Prostate gland (tissue), 2 donors: Measurements from ENCODE around the gene HBG1. TPM values are rescaled to one million over a fixed set of nuclear protein-coding genes. Genes with fewer than 3 reads are reported as not detected.

Source experiments
- DNase-seq: peaks from one replicate; pipeline ENCODE4 v3.0.0-alpha.2; 2019; ENCODE audit warnings: low spot score
- H3K27ac ChIP-seq, 2 donors: fragments of 200-600 bp; sonication (generic); 2 replicates each; pipeline ENCODE4 v1.5.1; 2017 to 2019
- H3K27me3 ChIP-seq: fragments of 200-600 bp; sonication (generic); replicated peaks from 2 replicates; pipeline ENCODE4 v1.5.1; 2019; ENCODE audit not compliant: insufficient read depth
- H3K36me3 ChIP-seq, 2 donors: fragments of 200-600 bp; sonication (generic); 1 replicate in 1 of 2; 2 replicates in 1 of 2; pipeline versions ENCODE4 v1.5.1 to v1.8.1; 2017 to 2019
- H3K4me1 ChIP-seq: fragments of 200-600 bp; sonication (generic); replicated peaks from 2 replicates; pipeline ENCODE4 v1.5.1; 2019
- H3K4me3 ChIP-seq, 2 donors: fragments of 200-600 bp; sonication (generic); 2 replicates each; pipeline ENCODE4 v1.5.1; 2017 to 2019
- H3K9me3 ChIP-seq: fragments of 200-600 bp; sonication (generic); 2 replicates; pipeline ENCODE4 v1.5.1; 2017
- POLR2A ChIP-seq: fragments of 450-650 bp; IDR thresholded peaks from one replicate; pipeline ENCODE4 v1.6.1; 2016; ENCODE audit warnings: antibody characterized with exemption, mild to moderate bottlenecking
- POLR2AphosphoS5 ChIP-seq: sonication (generic); formaldehyde crosslinking; IDR thresholded peaks from one replicate; pipeline ENCODE4 v1.6.1; 2017; ENCODE audit warnings: antibody characterized with exemption
- WGBS: methylation state at CpG from one replicate; pipeline ENCODE4 v1.1.5; 2018; 5-methylcytosine and 5-hydroxymethylcytosine counted together
- intact Hi-C: fragments of 100-400 bp; cut with DNase I; formaldehyde crosslinking; loops from one replicate; pipeline ENCODE4 v1.14.2; 2022
- total RNA-seq, 2 donors: library from RNA; depleted of rRNA; stranded (reverse); fragments of >200 nt; gene quantifications; one replicate each; pipeline ENCODE4 v1.1.0, GENCODE V29; 2016
- TF ChIP-seq, protein P1 (sequence below), 4 experiments: fragments of 200-600 bp in 2 of 4; fragments of 450-650 bp in 2 of 4; sonication (generic) in 2 of 4; IDR thresholded peaks; 1 replicate in 3 of 4; 2 replicates in 1 of 4; pipeline ENCODE4 v1.5.1; 2016 to 2019; ENCODE audit warnings: antibody characterized with exemption in 4 of 4, mild to moderate bottlenecking in 2 of 4, moderate library complexity in 2 of 4

Gene HBG1
- total RNA-seq, 2 donors from 2014 or later: not detected

DNA sequence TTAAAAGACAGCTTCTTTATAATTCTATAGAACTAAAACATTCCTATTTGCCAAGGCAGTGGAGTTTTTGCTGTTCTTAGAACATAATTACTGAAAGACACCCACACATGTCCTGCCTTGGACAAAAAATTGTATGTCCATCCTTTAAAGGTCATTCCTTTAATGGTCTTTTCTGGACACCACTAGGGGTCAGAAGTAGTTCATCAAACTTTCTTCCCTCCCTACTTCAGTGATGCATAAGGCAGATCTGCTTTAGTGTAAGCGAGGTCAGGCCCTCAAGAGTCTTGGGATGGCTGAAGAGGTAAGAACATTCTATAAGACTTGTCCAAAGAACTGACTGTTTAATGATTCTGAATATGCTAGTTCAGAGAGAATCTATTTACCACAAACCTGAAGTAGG lies 44.9 kb downstream of the HBG1 start:
- no peak for TF ChIP-seq POLR2AphosphoS5
- no peak for TF ChIP-seq POLR2A
- TF ChIP-seq, protein P1, sequence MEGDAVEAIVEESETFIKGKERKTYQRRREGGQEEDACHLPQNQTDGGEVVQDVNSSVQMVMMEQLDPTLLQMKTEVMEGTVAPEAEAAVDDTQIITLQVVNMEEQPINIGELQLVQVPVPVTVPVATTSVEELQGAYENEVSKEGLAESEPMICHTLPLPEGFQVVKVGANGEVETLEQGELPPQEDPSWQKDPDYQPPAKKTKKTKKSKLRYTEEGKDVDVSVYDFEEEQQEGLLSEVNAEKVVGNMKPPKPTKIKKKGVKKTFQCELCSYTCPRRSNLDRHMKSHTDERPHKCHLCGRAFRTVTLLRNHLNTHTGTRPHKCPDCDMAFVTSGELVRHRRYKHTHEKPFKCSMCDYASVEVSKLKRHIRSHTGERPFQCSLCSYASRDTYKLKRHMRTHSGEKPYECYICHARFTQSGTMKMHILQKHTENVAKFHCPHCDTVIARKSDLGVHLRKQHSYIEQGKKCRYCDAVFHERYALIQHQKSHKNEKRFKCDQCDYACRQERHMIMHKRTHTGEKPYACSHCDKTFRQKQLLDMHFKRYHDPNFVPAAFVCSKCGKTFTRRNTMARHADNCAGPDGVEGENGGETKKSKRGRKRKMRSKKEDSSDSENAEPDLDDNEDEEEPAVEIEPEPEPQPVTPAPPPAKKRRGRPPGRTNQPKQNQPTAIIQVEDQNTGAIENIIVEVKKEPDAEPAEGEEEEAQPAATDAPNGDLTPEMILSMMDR (IDR thresholded peaks at IDR 0.05): peak in 3 of 4 experiments; percentile 32 to 40 (median 33)
- no peaks in the 10 kb centered on the region for H3K9me3 ChIP-seq
- WGBS: 14% methylated on average over 1 of the region's 1 CpG
- H3K27ac ChIP-seq: no peak overlapping the region
- no peak overlapping the region for H3K4me3 ChIP-seq
- no peak for DNase-seq
- no peaks in the 10 kb centered on the region for H3K27me3 ChIP-seq
- H3K36me3 ChIP-seq: no peaks in the 10 kb centered on the region
- no peaks in the 10 kb centered on the region for H3K4me1 ChIP-seq
- intact Hi-C loops: no loop called here

DNA sequence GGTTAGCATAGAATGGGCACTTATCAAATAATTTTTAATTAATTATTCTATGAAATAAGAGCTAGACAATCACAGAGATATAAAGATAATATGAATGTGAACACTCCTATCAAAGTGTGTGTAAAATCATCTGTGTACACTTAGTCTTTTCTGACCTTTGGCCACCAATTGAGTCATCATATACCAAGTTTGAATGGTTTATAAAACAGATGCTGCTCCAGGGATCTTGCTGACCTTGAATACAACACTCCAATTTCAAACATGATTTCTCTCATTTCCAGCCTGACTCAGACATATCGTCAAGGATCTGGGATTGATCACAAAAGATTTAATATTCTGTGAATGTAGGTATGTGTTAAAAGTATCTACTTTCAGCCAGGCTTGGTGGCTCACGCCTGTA lies 46.3 kb downstream of the HBG1 start:
- TF ChIP-seq, protein P1 (IDR thresholded peaks at IDR 0.05): no peak
- TF ChIP-seq POLR2AphosphoS5 (no peak), POLR2A (no peak)
- no peaks in the 10 kb centered on the region for H3K36me3 ChIP-seq
- no peak overlapping the region for H3K27ac ChIP-seq
- 87% methylated on average over 2 of the region's 2 CpGs for WGBS
- DNase-seq: no peak
- H3K9me3 ChIP-seq: no peaks in the 10 kb centered on the region
- no peaks in the 10 kb centered on the region for H3K27me3 ChIP-seq
- intact Hi-C loops: no loop called here
- H3K4me3 ChIP-seq: no peak overlapping the region
- H3K4me1 ChIP-seq: no peaks in the 10 kb centered on the region

DNA sequence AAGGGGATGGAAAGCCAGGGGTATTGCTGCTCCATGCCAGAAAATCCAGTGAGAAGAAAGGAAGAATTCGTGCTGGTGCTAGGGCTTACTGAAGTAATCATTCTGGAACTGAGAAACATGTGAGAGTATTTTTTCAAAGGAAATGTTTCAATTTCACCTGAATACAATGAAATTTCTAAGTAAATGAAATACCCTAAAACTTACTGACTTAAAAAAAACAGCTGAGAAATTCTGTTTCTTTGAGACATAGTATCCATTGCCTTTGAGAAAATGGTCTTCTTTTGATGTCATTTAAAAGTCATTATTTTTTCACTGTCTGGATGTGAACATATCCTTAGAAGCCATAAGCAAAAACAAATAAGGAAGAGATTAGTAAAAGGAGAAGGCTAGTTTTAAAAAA lies 49.1 kb downstream of the HBG1 start, which contains the start of gene OR51V1:
OR51V1 (minus strand) TSS at position 101 of the 400 bp plus-strand sequence; CDS start at position 101, 0 bp downstream.
- 78% methylated on average over 1 of the region's 1 CpG for WGBS

DNA sequence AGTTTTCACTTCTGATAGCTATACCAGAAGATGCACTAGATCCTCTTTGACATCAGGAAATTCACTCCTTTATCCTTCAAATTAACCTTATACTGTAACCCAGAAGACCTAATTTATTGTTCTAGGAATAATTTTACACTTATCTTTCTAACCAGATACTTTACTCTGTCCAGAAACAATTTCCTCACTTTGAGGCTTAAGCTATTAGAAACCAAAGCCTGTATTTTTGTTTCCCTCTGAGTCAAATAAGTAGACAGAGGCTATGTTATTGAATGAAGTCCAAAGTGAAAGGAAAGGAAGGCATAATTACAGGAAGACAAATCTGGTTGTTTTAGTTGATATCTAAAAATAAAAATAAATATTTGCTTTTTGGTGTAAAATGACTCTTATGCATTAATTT lies 51.4 kb downstream of the HBG1 start:
- Histone ChIP-seq H3K9me3 (no peaks in the 10 kb centered on the region), H3K36me3 (no peaks in the 10 kb centered on the region), H3K27ac (no peak overlapping the region), H3K4me1 (no peaks in the 10 kb centered on the region), H3K27me3 (no peaks in the 10 kb centered on the region), H3K4me3 (no peak overlapping the region)
- TF ChIP-seq POLR2AphosphoS5 (no peak), POLR2A (no peak)
- TF ChIP-seq, protein P1 (IDR thresholded peaks at IDR 0.05): no peak
- intact Hi-C loops: no loop called here
- DNase-seq: no peak

More for the DNA sequence above, 49.1 kb downstream of the HBG1 start, which contains the start of gene OR51V1:
- H3K27ac ChIP-seq: no peak within 1 kb of the TSS
- no peaks in the 10 kb centered on the region for H3K27me3 ChIP-seq
- H3K9me3 ChIP-seq: no peaks in the 10 kb centered on the region
- TF ChIP-seq, protein P1 (IDR thresholded peaks at IDR 0.05): no peak
- TF ChIP-seq POLR2AphosphoS5 (no peak), POLR2A (no peak)
- no peak for DNase-seq
- no peaks in the 10 kb centered on the region for H3K36me3 ChIP-seq
- H3K4me1 ChIP-seq: no peaks in the 10 kb centered on the region
- intact Hi-C loops: no loop called here
- no peak within 1 kb of the TSS for H3K4me3 ChIP-seq

Other genes starting within 250 kb of the HBG1 start
- not detected for gene OR52J3, start 203.3 kb downstream of the HBG1 start, total RNA-seq
- gene OR52E2, start 190.2 kb downstream of the HBG1 start, total RNA-seq: not detected
- gene OR52E1, start 180.3 kb downstream of the HBG1 start, total RNA-seq: not detected
- gene OR52A5, start 111.5 kb downstream of the HBG1 start, total RNA-seq: not detected
- under 1 TPM in 1 of 2 donors, not detected in 1; 0.17 TPM for gene OR52A1, start 95.1 kb downstream of the HBG1 start, total RNA-seq
- not detected for gene OR51V1, start 49.2 kb downstream of the HBG1 start, total RNA-seq
- gene HBB, start 22.8 kb downstream of the HBG1 start, total RNA-seq: 10 to 100 TPM in 1 of 2 donors, 1 to 10 TPM in 1; 9.5 to 15.7 TPM
- not detected for gene HBD, start 15.4 kb downstream of the HBG1 start, total RNA-seq
- not detected for gene HBG2, start 4.9 kb upstream of the HBG1 start, total RNA-seq
- gene HBE1, start 20.1 kb upstream of the HBG1 start, total RNA-seq: not detected
- not detected for gene OR51B4, start 52.1 kb upstream of the HBG1 start, total RNA-seq
- not detected for gene OR51B2, start 74.4 kb upstream of the HBG1 start, total RNA-seq
- 1 to 10 TPM in 1 of 2 donors, under 1 TPM in 1; 0.23 to 2.5 TPM for gene OR51B5, start 93.7 kb upstream of the HBG1 start, total RNA-seq
- not detected for gene OR51B6, start 101.7 kb upstream of the HBG1 start, total RNA-seq
- gene OR51M1, start 134.0 kb upstream of the HBG1 start, total RNA-seq: under 1 TPM in 1 of 2 donors, not detected in 1; 0.91 TPM
- gene OR51Q1, start 172.3 kb upstream of the HBG1 start, total RNA-seq: not detected
- gene OR51I1, start 191.7 kb upstream of the HBG1 start, total RNA-seq: 1 to 10 TPM in 1 of 2 donors, not detected in 1; 1.1 TPM
- gene OR51I2, start 199.5 kb upstream of the HBG1 start, total RNA-seq: not detected
- not detected for gene OR52D1, start 238.8 kb upstream of the HBG1 start, total RNA-seq